Mammary epithelial cell (primary cell): ENCODE results near the gene C5AR1.

Source experiments
- CTCF ChIP-seq, 2 donors: IDR thresholded peaks in 1 of 2; conservative IDR thresholded peaks in 1 of 2; 2 replicates each; pipeline ENCODE4 v1.5.1; 2011 to 2012; ENCODE audit warnings: inconsistent platforms in 2 of 2, low read length in 2 of 2, mild to moderate bottlenecking in 2 of 2, control low read depth in 1 of 2, low read depth in 1 of 2; ENCODE audit not compliant: insufficient read depth in 1 of 2; ENCODE audit errors: extremely low read depth in 1 of 2
- EZH2 ChIP-seq: IDR thresholded peaks from 2 replicates; pipeline ENCODE4 v1.6.1; 2012; ENCODE audit warnings: low read length, inconsistent platforms, borderline replicate concordance

GRCh38 chr19:47275791-47276461, 33.7 kb upstream of the C5AR1 start:
- no peak for TF ChIP-seq CTCF (conservative IDR thresholded peaks at IDR 0.05 in 1 of 2, IDR thresholded peaks at IDR 0.05 in 1 of 2; ENCODE audit: extremely low read depth in 1 of 2, insufficient read depth in 1 of 2, low read depth in 1 of 2, low read length in 2 of 2)
- no peak for TF ChIP-seq EZH2
